ENCODE data around the gene TSHZ3.

- TF ChIP-seq POLR2AphosphoS5 (IDR thresholded peaks at IDR 0.05; ENCODE audit: low read depth, low read length), result no peak
- TF ChIP-seq REST (IDR thresholded peaks at IDR 0.05; ENCODE audit: insufficient read depth in 1 of 2, low read depth in 2 of 2, low read length in 2 of 2), result no peak
These were observed 72.4 kb downstream of the TSHZ3 start for GRCh38 chr19:31276831-31277230.

All from PFSK-1 (cell line).